Activated naive CD8-positive, alpha-beta T cell treated with anti-CD3 and anti-CD28 coated beads, Interleukin-2, amount 50 U/mL, for 24 hours (primary cell): ENCODE data around the gene MYOM1.
A peak's percentile ranks its signal among the peaks of the same experiment; 100 is the strongest.
"Not testable (repeated sequence)": the region's sequence is repeated elsewhere in the genome, so short reads cannot be mapped to it uniquely, and the experiment has no call there.

Experiments
- ATAC-seq: fragments of 150-1000 bp; cut with Tn5 transposase; one replicate; pipeline ENCODE4 v1.10.0; 2021
- DNase-seq: peaks from one replicate; pipeline ENCODE4 v3.0.0; 2021
- H3K27ac Mint-ChIP-seq: one replicate; pipeline ENCODE4 v1.8.0; 2021; ENCODE audit warnings: mild to moderate bottlenecking, mixed read lengths
- H3K27me3 Mint-ChIP-seq: one replicate; pipeline ENCODE4 v1.8.0; 2021; ENCODE audit warnings: mixed read lengths
- H3K36me3 Mint-ChIP-seq: one replicate; pipeline ENCODE4 v1.8.0; 2021; ENCODE audit warnings: low read depth, mixed read lengths
- H3K4me1 Mint-ChIP-seq: one replicate; pipeline ENCODE4 v1.8.0; 2021; ENCODE audit warnings: mixed read lengths
- H3K4me3 Mint-ChIP-seq: one replicate; pipeline ENCODE4 v1.8.0; 2021; ENCODE audit warnings: mild to moderate bottlenecking, moderate library complexity, mixed read lengths
- H3K9me3 Mint-ChIP-seq: one replicate; pipeline ENCODE4 v1.8.0; 2021; ENCODE audit warnings: mixed read lengths

The MYOM1 gene

DNA sequence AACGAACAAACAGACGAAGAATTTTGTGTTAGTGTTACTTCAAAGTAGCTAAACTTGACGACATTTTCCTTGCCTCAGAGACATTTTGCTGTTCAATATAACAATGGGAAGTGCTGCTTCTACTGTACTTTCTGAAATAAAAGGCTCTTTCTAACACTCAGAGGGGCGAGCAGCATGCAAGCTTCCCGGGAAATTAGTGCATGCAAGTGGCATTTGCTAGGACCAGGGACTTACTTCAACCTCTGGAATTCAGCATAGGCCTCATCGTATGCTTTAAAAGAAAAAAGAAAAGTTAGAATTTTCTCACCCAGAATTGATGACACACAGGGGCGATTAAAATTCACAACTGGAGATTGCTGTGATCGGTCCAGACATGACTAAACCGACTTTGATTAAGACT lies 144.3 kb downstream of the MYOM1 start:
- H3K36me3 Mint-ChIP-seq, result peaks cover 2% of the 10 kb centered on the region
- H3K4me1 Mint-ChIP-seq, result peaks cover 3% of the 10 kb centered on the region
- ATAC-seq, result no peak
- no peak overlapping the region for H3K27ac Mint-ChIP-seq
- H3K4me3 Mint-ChIP-seq, result no peak overlapping the region
- no peaks in the 10 kb centered on the region for H3K27me3 Mint-ChIP-seq
- H3K9me3 Mint-ChIP-seq, result no peaks in the 10 kb centered on the region
- DNase-seq, result no peak

- no peak for ATAC-seq
- DNase-seq, result no peak
- H3K9me3 Mint-ChIP-seq, result no peaks in the 10 kb centered on the region
- peaks cover 17% of the 10 kb centered on the region for H3K4me1 Mint-ChIP-seq
- H3K36me3 Mint-ChIP-seq, result peaks cover 9% of the 10 kb centered on the region
- no peaks in the 10 kb centered on the region for H3K27me3 Mint-ChIP-seq
- no peak overlapping the region for H3K27ac Mint-ChIP-seq
- no peak overlapping the region for H3K4me3 Mint-ChIP-seq
These were observed 145.7 kb downstream of the MYOM1 start for GRCh38 chr18:3074087-3074486.

GRCh38 chr18:3073353-3073752 lies 146.4 kb downstream of the MYOM1 start:
- not testable (repeated sequence) for ATAC-seq, H3K36me3 Mint-ChIP-seq, DNase-seq, H3K9me3 Mint-ChIP-seq, H3K4me3 Mint-ChIP-seq, H3K27me3 Mint-ChIP-seq, H3K27ac Mint-ChIP-seq
- H3K4me1 Mint-ChIP-seq, result peaks cover 23% of the 10 kb centered on the region

DNA sequence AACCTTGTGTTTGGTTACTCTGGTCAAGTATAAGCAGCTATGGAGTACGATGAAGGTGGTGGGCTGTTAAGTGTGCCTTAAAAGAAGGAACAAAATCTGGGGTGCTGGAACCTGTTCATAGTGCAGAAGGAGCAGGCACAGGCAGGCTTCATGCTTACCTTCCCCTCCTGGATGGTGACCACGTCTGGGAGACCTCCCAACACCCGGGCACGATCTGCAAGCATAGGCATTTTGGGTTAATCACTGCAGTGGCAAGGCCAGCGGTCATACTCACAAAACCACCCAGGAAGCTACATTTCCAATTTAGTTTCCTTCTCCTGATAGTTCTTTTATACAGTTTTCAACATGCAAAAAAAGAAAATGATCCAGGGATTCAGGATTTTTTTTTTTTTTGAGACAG lies 148.1 kb downstream of the MYOM1 start:
- Mint-ChIP-seq H3K4me1 (peaks cover 39% of the 10 kb centered on the region), H3K36me3 (peaks cover 9% of the 10 kb centered on the region), H3K27ac (no peak overlapping the region), H3K9me3 (no peaks in the 10 kb centered on the region), H3K4me3 (no peak overlapping the region), H3K27me3 (no peaks in the 10 kb centered on the region)
- DNase-seq, result no peak
- no peak for ATAC-seq

GRCh38 chr18:3069671-3070433 lies 149.9 kb downstream of the MYOM1 start:
- ATAC-seq (peak; percentile 82), DNase-seq (no peak)
- H3K27me3 Mint-ChIP-seq, result no peaks in the 10 kb centered on the region
- H3K9me3 Mint-ChIP-seq, result no peaks in the 10 kb centered on the region
- H3K36me3 Mint-ChIP-seq, result peaks cover 9% of the 10 kb centered on the region
- peaks cover 39% of the 10 kb centered on the region for H3K4me1 Mint-ChIP-seq
- H3K4me3 Mint-ChIP-seq, result peak overlapping the region; percentile 6
- peak overlapping the region; percentile 91 for H3K27ac Mint-ChIP-seq

DNA sequence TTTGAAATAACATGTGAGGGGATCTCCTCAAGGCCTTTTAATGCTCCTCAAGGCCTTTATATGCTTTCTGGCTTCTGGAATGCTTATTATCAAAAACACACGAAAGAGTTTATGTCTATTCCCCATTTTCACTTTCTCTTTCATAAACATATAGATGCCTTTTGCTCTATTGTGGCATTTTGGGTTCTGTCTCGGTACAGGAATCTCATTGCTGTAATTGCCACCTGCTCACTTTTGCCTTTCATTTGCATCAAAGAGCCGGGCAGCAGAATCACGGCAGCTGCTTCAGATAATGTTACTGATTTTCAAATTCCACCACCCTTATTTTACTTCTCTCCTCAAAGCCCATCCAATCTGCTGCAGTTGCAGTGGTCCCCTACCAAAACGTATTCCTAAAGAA lies 152.0 kb downstream of the MYOM1 start:
- H3K4me1 Mint-ChIP-seq, result peaks cover 48% of the 10 kb centered on the region
- no peaks in the 10 kb centered on the region for H3K9me3 Mint-ChIP-seq
- no peak for DNase-seq
- H3K4me3 Mint-ChIP-seq, result peak overlapping the region; percentile 53
- H3K36me3 Mint-ChIP-seq, result peaks cover 9% of the 10 kb centered on the region
- ATAC-seq, result no peak
- no peaks in the 10 kb centered on the region for H3K27me3 Mint-ChIP-seq
- H3K27ac Mint-ChIP-seq, result peak overlapping the region; percentile 61

DNA sequence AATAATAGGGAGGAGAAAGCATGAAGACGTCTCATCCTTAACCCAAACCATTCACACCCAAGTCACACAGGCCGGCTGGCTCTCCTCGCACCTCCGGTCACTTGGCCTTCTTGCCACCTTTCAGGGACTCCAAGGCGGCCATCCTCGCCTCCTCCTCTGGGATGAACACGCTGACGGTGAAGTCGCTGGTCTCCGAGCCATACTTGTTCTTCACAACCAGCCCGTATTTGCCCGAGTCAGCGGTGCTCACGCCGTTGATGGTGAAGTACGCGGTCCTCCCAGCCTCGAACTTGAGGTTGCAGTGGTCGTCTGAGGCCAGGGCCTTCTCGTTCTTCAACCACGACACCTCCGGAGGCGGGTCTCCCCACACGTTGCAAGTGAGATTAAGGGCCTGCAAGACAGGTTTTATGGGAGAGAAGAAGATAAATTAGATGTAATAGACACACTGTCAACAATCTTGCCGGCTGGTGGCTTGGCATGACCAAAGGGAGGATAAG lies 152.6 kb downstream of the MYOM1 start:
- Mint-ChIP-seq H3K4me1 (peaks cover 53% of the 10 kb centered on the region), H3K27me3 (no peaks in the 10 kb centered on the region), H3K4me3 (peak overlapping the region; percentile 53), H3K36me3 (peaks cover 9% of the 10 kb centered on the region), H3K9me3 (no peaks in the 10 kb centered on the region), H3K27ac (peak overlapping the region; percentile 61)
- no peak for ATAC-seq
- DNase-seq, result no peak

DNA sequence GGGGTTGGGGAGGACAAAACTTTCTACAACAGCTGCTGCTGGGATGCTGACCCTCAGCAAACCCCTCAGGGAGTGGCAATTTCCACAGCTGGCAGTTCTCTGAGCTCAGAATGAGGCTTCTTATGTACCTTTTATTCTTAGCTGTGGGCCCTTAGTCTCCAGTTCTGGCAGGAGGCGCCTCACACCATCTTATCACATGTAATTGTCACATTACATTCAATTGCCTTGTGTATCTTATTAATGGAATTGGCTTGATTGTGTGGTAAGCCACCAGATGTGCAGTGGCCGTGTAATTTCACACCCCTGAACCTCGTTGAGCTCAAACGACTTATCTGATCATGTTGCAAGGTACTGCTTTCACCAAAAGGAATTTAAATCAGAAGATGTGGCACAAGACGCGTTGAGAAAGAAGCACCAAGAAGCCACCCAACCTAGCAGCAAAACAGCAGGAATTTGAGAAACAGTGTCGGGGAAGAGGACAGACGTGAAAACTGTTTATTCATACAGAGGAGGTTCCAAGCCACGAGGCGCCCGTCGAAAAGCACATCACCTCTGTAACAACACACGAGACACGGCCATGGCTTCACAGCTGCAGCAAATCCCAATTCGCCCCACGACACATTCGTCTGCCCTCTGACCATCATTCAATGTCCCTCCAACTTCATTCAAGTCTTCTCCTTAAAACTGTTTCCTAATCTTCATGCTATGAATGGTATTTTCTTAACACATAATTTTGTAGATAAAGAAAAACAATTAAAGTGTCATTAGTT lies 153.2 kb downstream of the MYOM1 start:
- Mint-ChIP-seq H3K27ac (no peak overlapping the region), H3K27me3 (no peaks in the 10 kb centered on the region), H3K9me3 (peaks cover 2% of the 10 kb centered on the region), H3K4me3 (no peak overlapping the region), H3K4me1 (peaks cover 60% of the 10 kb centered on the region), H3K36me3 (peaks cover 9% of the 10 kb centered on the region)
- ATAC-seq (no peak), DNase-seq (no peak)

GRCh38 chr18:3063766-3064165 lies 156.0 kb downstream of the MYOM1 start:
- peaks cover 68% of the 10 kb centered on the region for H3K4me1 Mint-ChIP-seq
- not testable (repeated sequence) for DNase-seq, H3K27me3 Mint-ChIP-seq

GRCh38 chr18:3062798-3063680 lies 156.7 kb downstream of the MYOM1 start:
- Mint-ChIP-seq H3K4me3 (no peak overlapping the region), H3K36me3 (peaks cover 5% of the 10 kb centered on the region), H3K27me3 (no peaks in the 10 kb centered on the region), H3K27ac (peak overlapping the region; percentile 100), H3K4me1 (peaks cover 70% of the 10 kb centered on the region), H3K9me3 (peaks cover 9% of the 10 kb centered on the region)
- DNase-seq (peak; percentile 77), ATAC-seq (peak; percentile 45)

More at GRCh38 chr18:3063766-3064165, 156.0 kb downstream of the MYOM1 start:
- not testable (repeated sequence) for H3K27ac Mint-ChIP-seq, H3K36me3 Mint-ChIP-seq, H3K4me3 Mint-ChIP-seq, ATAC-seq, H3K9me3 Mint-ChIP-seq

GRCh38 chr18:3061581-3062312 lies 158.0 kb downstream of the MYOM1 start:
- Mint-ChIP-seq H3K4me3 (peak overlapping the region; percentile 79), H3K36me3 (peaks cover 5% of the 10 kb centered on the region), H3K27ac (peak overlapping the region; percentile 100), H3K9me3 (peaks cover 9% of the 10 kb centered on the region), H3K27me3 (no peaks in the 10 kb centered on the region), H3K4me1 (peaks cover 61% of the 10 kb centered on the region)
- DNase-seq (peak; percentile 59), ATAC-seq (peak; percentile 94)

GRCh38 chr18:3060667-3061580 lies 158.8 kb downstream of the MYOM1 start:
- Mint-ChIP-seq H3K4me1 (peaks cover 57% of the 10 kb centered on the region), H3K27me3 (no peaks in the 10 kb centered on the region), H3K4me3 (peak overlapping the region; percentile 79), H3K9me3 (peaks cover 9% of the 10 kb centered on the region), H3K27ac (peak overlapping the region; percentile 100), H3K36me3 (peaks cover 5% of the 10 kb centered on the region)
- ATAC-seq (peak; percentile 38), DNase-seq (peak; percentile 62)

DNA sequence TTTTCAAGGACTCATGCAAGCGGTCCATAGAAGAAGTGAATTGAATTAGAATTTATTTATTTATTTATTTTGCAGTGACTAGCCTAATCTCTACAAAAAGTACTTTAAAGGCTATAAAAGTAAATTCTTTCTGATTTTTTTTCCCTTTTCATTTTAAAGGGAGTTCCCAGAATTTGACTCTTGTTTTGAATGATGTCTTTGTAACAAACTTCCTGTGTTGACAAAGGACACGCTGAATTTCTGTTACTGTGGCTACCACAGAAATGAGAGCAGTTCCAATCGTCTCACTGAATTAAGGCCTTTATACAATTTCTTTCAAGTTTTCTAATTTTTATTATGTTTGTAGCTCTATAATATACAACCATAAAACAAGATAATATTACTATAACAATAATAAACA lies 160.5 kb downstream of the MYOM1 start:
- peaks cover 57% of the 10 kb centered on the region for H3K4me1 Mint-ChIP-seq
- H3K4me3 Mint-ChIP-seq, result no peak overlapping the region

More for the DNA sequence above, 160.5 kb downstream of the MYOM1 start:
- Mint-ChIP-seq H3K36me3 (peaks cover 5% of the 10 kb centered on the region), H3K27ac (no peak overlapping the region), H3K9me3 (peaks cover 9% of the 10 kb centered on the region), H3K27me3 (no peaks in the 10 kb centered on the region)
- no peak for ATAC-seq
- no peak for DNase-seq
